Measurements from ENCODE around the gene ZNF331.

GRCh38 chr19:53555352-53555751, 17.4 kb downstream of the ZNF331 start:
- TF ChIP-seq POLR2A (IDR thresholded peaks at IDR 0.05), result no peak
- TF ChIP-seq, protein P1, sequence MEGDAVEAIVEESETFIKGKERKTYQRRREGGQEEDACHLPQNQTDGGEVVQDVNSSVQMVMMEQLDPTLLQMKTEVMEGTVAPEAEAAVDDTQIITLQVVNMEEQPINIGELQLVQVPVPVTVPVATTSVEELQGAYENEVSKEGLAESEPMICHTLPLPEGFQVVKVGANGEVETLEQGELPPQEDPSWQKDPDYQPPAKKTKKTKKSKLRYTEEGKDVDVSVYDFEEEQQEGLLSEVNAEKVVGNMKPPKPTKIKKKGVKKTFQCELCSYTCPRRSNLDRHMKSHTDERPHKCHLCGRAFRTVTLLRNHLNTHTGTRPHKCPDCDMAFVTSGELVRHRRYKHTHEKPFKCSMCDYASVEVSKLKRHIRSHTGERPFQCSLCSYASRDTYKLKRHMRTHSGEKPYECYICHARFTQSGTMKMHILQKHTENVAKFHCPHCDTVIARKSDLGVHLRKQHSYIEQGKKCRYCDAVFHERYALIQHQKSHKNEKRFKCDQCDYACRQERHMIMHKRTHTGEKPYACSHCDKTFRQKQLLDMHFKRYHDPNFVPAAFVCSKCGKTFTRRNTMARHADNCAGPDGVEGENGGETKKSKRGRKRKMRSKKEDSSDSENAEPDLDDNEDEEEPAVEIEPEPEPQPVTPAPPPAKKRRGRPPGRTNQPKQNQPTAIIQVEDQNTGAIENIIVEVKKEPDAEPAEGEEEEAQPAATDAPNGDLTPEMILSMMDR (IDR thresholded peaks at IDR 0.05), result no peak
